ENCODE data around the gene TMEM131L.

DNA sequence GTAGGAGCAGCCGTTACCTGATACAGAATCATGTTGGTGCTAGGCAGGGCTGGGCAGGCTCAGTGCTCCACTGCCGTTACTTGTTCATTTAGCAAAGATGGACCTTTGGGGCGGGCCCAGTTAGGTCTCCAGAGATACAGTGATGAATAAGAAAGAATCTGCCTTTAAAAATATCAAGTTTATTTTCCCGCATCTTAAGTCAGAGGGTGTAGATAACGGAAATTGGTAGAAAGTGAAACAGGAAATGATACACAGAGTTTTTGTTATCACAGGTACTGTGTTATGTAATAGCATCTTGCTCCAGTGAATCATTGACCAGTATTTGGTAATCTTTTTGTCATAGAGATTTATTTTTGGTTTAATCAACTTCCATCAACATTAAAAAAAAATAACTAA, 5.5 kb downstream of the TMEM131L start:
- no peak for TF ChIP-seq CTCF (IDR thresholded peaks at IDR 0.05; ENCODE audit: low read length)
- no peak for TF ChIP-seq EZH2phosphoT487 (IDR thresholded peaks at IDR 0.05; ENCODE audit: low read length)
- no peak for TF ChIP-seq EZH2 (optimal IDR thresholded peaks at IDR 0.05; ENCODE audit: low read depth, low read length)
